GM18505 (cell line): ENCODE measurements around the gene EYA2.

Experiments
- ATAC-seq: cut with Tn5 transposase; IDR thresholded peaks from one replicate; pipeline ENCODE4 v1.9.1; 2021; ENCODE audit not compliant: unreplicated experiment
- POLR2A ChIP-seq: IDR thresholded peaks from 4 replicates; pipeline ENCODE4 v1.6.1; 2011; ENCODE audit warnings: borderline replicate concordance; ENCODE audit not compliant: insufficient read depth, insufficient read length; ENCODE audit errors: extremely low read depth

EYA2 gene

GRCh38 chr20:47235853-47236638 is 341.4 kb downstream of the EYA2 start:
- no peak for TF ChIP-seq POLR2A
- no peak for ATAC-seq

GRCh38 chr20:47236639-47236900 is 341.9 kb downstream of the EYA2 start:
- ATAC-seq = no peak
- no peak for TF ChIP-seq POLR2A

- no peak for TF ChIP-seq POLR2A
Observed at GRCh38 chr20:47237715-47238114, 343.1 kb downstream of the EYA2 start.

More at GRCh38 chr20:47237715-47238114, 343.1 kb downstream of the EYA2 start:
- no peak for ATAC-seq
